ENCODE measurements around the gene SSTR3. TPM values are rescaled to one million over a fixed set of nuclear protein-coding genes. Genes with fewer than 3 reads are reported as not detected.
"Not testable (repeated sequence)": the region's sequence is repeated elsewhere in the genome, so short reads cannot be mapped to it uniquely, and the experiment has no call there.

Gene SSTR3
- total and polyA plus RNA-seq, 2 of the 4 experiments (the other 2 are of a cell fraction), result under 0.01 to 0.07 TPM

DNA sequence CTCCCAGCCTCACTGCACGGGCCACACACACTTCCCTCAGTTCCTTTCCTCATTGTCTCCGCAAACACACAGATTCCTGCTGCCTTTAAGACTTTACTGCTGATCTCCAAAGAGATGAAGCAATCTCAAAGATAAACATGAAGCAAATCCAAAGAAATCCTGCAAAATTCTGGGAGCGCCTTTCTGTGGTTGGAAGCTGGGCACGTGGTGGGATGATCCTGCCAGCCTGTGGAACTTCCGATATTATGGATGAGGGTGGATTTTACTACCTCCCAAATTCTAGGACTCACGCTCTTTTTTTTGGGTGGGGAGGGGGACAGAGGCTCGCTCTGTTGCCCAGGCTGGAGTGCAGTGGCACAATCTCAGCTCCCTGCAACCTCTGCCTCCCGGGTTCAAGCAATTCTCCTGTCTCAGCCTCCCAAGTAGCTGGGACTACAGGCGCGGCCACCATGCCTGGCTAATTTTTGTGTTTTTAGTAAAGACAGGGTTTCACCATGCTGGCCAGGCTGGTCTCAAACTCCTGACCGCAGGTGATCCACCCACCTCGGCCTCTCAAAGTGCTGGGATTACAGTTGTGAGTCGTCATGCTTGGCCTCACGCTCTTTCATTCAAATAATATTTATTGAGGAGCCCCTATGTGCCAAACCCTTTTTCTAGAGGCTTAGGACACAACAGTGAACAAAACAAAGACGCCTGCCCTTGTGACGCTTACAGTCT lies 41.4 kb downstream of the SSTR3 start:
- intact Hi-C loops (cut with micrococcal nuclease); POLR2A ChIA-PET (ENCODE audit: unreplicated experiment); DNase-seq; H3K36me3 ChIP-seq (ENCODE audit: control insufficient read depth, insufficient read depth, low read length); H2AFZ ChIP-seq (replicated peaks; ENCODE audit: low read length, poor library complexity); H3K4me3 ChIP-seq (ENCODE audit: insufficient read depth, low read depth, low read length); H2BK20ac ChIP-seq (ENCODE audit: low read depth, low read length); H4K91ac ChIP-seq (ENCODE audit: insufficient read depth, low read depth, low read length); H3K14ac ChIP-seq (replicated peaks; ENCODE audit: low read depth, low read length); H2AK5ac ChIP-seq (ENCODE audit: low read depth, low read length); ATAC-seq (ENCODE audit: low read depth); H3K9me3 ChIP-seq (ENCODE audit: control insufficient read depth, insufficient read depth, low read length); H3K27ac ChIP-seq (ENCODE audit: insufficient read depth, low read length); H3K79me1 ChIP-seq (ENCODE audit: low read depth in 1 of 2, low read length in 2 of 2); H3K18ac ChIP-seq (ENCODE audit: low read depth, low read length); dilution Hi-C loops (cut with HindIII; ENCODE audit: low sequenced_read_pairs, unreplicated experiment); H2BK120ac ChIP-seq (ENCODE audit: low read depth, low read length); H3K9ac ChIP-seq (ENCODE audit: low read depth, low read length); H3K4ac ChIP-seq (ENCODE audit: low read depth, low read length); H3K4me2 ChIP-seq (ENCODE audit: low read depth, low read length); H4K8ac ChIP-seq (ENCODE audit: low read depth in 2 of 2, low read length in 2 of 2); H2BK5ac ChIP-seq (ENCODE audit: low read depth, low read length, poor library complexity, severe bottlenecking); BruUV-seq (replicated peaks); H2AK9ac ChIP-seq (replicated peaks; ENCODE audit: low read depth, low read length, poor library complexity); H4K5ac ChIP-seq (ENCODE audit: low read depth, low read length); H3K23ac ChIP-seq (ENCODE audit: low read depth, low read length); H3K56ac ChIP-seq (ENCODE audit: extremely low read depth, insufficient read depth, low read length); H4K20me1 ChIP-seq (ENCODE audit: insufficient read depth, low read length); H3K9me1 ChIP-seq (ENCODE audit: insufficient read depth, low read length); H2BK15ac ChIP-seq (ENCODE audit: low read depth, low read length); H3K4me1 ChIP-seq (ENCODE audit: control insufficient read depth, insufficient read depth, low read length): not testable (repeated sequence)
- peaks cover 29% of the 10 kb centered on the region for H3K27me3 ChIP-seq (ENCODE audit: control insufficient read depth, insufficient read depth, low read length)
- 72% methylated on average over 2 of the region's 16 CpGs; no CpG with 5 or more reads in 1 of the 2 experiments for WGBS, 2 experiments (ENCODE audit: extremely low coverage in 2 of 2, insufficient read length in 1 of 2)
- TF ChIP-seq CEBPB (IDR thresholded peaks at IDR 0.05; ENCODE audit: low read depth, low read length), result peak; percentile 42; the same call in 1 of the 2 replicates
- CTCF ChIA-PET, result interaction anchor here (1.0 kb wide), 1 partner anchor 26 kb away, joined by 4 read pairs; no protein-coding TSS in a partner anchor
- in situ Hi-C loops (cut with MboI; ENCODE audit: low sequenced_read_pairs), result loop anchor here (10.0 kb wide), 1 partner anchor 294 kb away; no protein-coding TSS in a partner anchor
